RWPE1 (cell line): ENCODE measurements around the gene LRRK2.
"Not testable (repeated sequence)": the region's sequence is repeated elsewhere in the genome, so short reads cannot be mapped to it uniquely, and the experiment has no call there.

Experiments
- CTCF ChIA-PET: fragments of 350-600 bp; sonication (Branson Sonifier 250); formaldehyde crosslinking; extraction: SDS; loops from one replicate; lab custom pipeline; 2021; lab: Yijun Ruan, JAX
- POLR2A ChIA-PET: fragments of 400-600 bp; formaldehyde crosslinking; extraction: SDS; loops from one replicate; lab custom pipeline; 2020; ENCODE audit warnings: antibody characterized with exemption; ENCODE audit not compliant: low non-redundant PET; lab: Yijun Ruan, JAX
- DNase-seq: peaks from one replicate; pipeline ENCODE4 v3.0.0; 2012; ENCODE audit warnings: low spot score
- H3K27ac ChIP-seq: fragments of 450-650 bp; 2 replicates; pipeline ENCODE4 v1.5.1; 2017
- CTCF ChIP-seq: fragments of 450-650 bp; conservative IDR thresholded peaks from 2 replicates; pipeline ENCODE4 v1.5.1; 2017; ENCODE audit warnings: low read depth, mild to moderate bottlenecking

Gene LRRK2

GRCh38 chr12:40378691-40379090 lies 153.9 kb downstream of the LRRK2 start:
- H3K27ac ChIP-seq: no peak overlapping the region
- POLR2A ChIA-PET: no interaction called here
- CTCF ChIA-PET: interaction anchor here (0.6 kb wide), 1 partner anchor 68 kb away, joined by 3 read pairs; no protein-coding TSS in a partner anchor
- no peak for DNase-seq
- no peak for TF ChIP-seq CTCF

- ChIA-PET CTCF (no interaction called here), POLR2A (no interaction called here)
- H3K27ac ChIP-seq: no peak overlapping the region
- no peak for DNase-seq
- no peak for TF ChIP-seq CTCF
These were observed 157.4 kb downstream of the LRRK2 start for GRCh38 chr12:40382217-40382616.

GRCh38 chr12:40387279-40387678 lies 162.5 kb downstream of the LRRK2 start:
- CTCF ChIA-PET: interaction anchor here (0.6 kb wide), 1 partner anchor 176 kb away, joined by 3 read pairs; no protein-coding TSS in a partner anchor
- POLR2A ChIA-PET, H3K27ac ChIP-seq, DNase-seq: not testable (repeated sequence)

GRCh38 chr12:40390980-40391379 lies 166.2 kb downstream of the LRRK2 start:
- no peak for TF ChIP-seq CTCF
- no peak overlapping the region for H3K27ac ChIP-seq
- DNase-seq: no peak
- CTCF ChIA-PET: no interaction called here
- POLR2A ChIA-PET: no interaction called here

- POLR2A ChIA-PET: no interaction called here
- TF ChIP-seq CTCF: no peak
- CTCF ChIA-PET: no interaction called here
- no peak for DNase-seq
- H3K27ac ChIP-seq: no peak overlapping the region
These were observed 168.2 kb downstream of the LRRK2 start for GRCh38 chr12:40393026-40393425.

GRCh38 chr12:40399656-40400055 lies 174.9 kb downstream of the LRRK2 start:
- no peak for DNase-seq
- no peak overlapping the region for H3K27ac ChIP-seq
- no peak for TF ChIP-seq CTCF
- POLR2A ChIA-PET: no interaction called here
- CTCF ChIA-PET: no interaction called here

GRCh38 chr12:40405419-40405818 lies 180.6 kb downstream of the LRRK2 start:
- POLR2A ChIA-PET: no interaction called here
- TF ChIP-seq CTCF: no peak
- CTCF ChIA-PET: no interaction called here
- no peak for DNase-seq
- no peak overlapping the region for H3K27ac ChIP-seq
